HG02938 (cell line): ENCODE measurements around the gene ABLIM2.

Experiments used
- ATAC-seq: cut with Tn5 transposase; IDR thresholded peaks from one replicate; pipeline ENCODE4 v1.9.1; 2021; ENCODE audit warnings: mild to moderate bottlenecking, moderate library complexity; ENCODE audit not compliant: unreplicated experiment

Gene ABLIM2

GRCh38 chr4:8033067-8033755 is 125.4 kb downstream of the ABLIM2 start:
- ATAC-seq: no peak

- ATAC-seq: no peak
These were observed 126.2 kb downstream of the ABLIM2 start for GRCh38 chr4:8032381-8032780.

GRCh38 chr4:8030121-8030781 is 128.4 kb downstream of the ABLIM2 start:
- ATAC-seq: no peak

- ATAC-seq: no peak
These were observed 128.9 kb downstream of the ABLIM2 start for GRCh38 chr4:8029689-8030088.

GRCh38 chr4:8028884-8029568 is 129.6 kb downstream of the ABLIM2 start:
- no peak for ATAC-seq

- no peak for ATAC-seq
These were observed 130.2 kb downstream of the ABLIM2 start for GRCh38 chr4:8028368-8028767.

GRCh38 chr4:8026453-8026852 is 132.2 kb downstream of the ABLIM2 start:
- no peak for ATAC-seq

- ATAC-seq: no peak
These were observed 132.9 kb downstream of the ABLIM2 start for GRCh38 chr4:8025668-8026067.

- ATAC-seq: no peak
These were observed 134.4 kb downstream of the ABLIM2 start for GRCh38 chr4:8024073-8024786.

- no peak for ATAC-seq
These were observed 134.9 kb downstream of the ABLIM2 start for GRCh38 chr4:8023696-8024033.

GRCh38 chr4:8022767-8023695 is 135.6 kb downstream of the ABLIM2 start:
- no peak for ATAC-seq

- ATAC-seq: no peak
These were observed 136.8 kb downstream of the ABLIM2 start for GRCh38 chr4:8021796-8022195.

- ATAC-seq: no peak
These were observed 138.9 kb downstream of the ABLIM2 start for GRCh38 chr4:8019396-8020365.

GRCh38 chr4:8016527-8016926 is 142.1 kb downstream of the ABLIM2 start:
- no peak for ATAC-seq

GRCh38 chr4:8015512-8015911 is 143.1 kb downstream of the ABLIM2 start:
- ATAC-seq: no peak

GRCh38 chr4:8013976-8014726 is 144.5 kb downstream of the ABLIM2 start:
- no peak for ATAC-seq

- no peak for ATAC-seq
These were observed 146.1 kb downstream of the ABLIM2 start for GRCh38 chr4:8012517-8012916.

GRCh38 chr4:8010618-8011017 is 148.0 kb downstream of the ABLIM2 start:
- no peak for ATAC-seq
